Stimulated activated effector memory CD8-positive, alpha-beta T cell treated with anti-CD3 and anti-CD28 coated beads, Interleukin-12 subunit alpha, Interleukin-12 subunit beta, amount 100 ng/mL, for 72 hours (primary cell): ENCODE data around the gene FBXW4.

ENCODE experiments used
- ATAC-seq: fragments of 150-1000 bp; cut with Tn5 transposase; 2 replicates; pipeline ENCODE4 v1.10.0; 2021
- DNase-seq, 2 donors: peaks; one replicate each; pipeline ENCODE4 v3.0.0; 2021 to 2022; ENCODE audit warnings: low spot score in 2 of 2
- H3K27ac Mint-ChIP-seq: one replicate; pipeline ENCODE4 v1.8.0; 2022; ENCODE audit warnings: mild to moderate bottlenecking, mixed read lengths
- H3K36me3 Mint-ChIP-seq: one replicate; pipeline ENCODE4 v1.8.0; 2022; ENCODE audit warnings: mild to moderate bottlenecking, mixed read lengths
- H3K4me1 Mint-ChIP-seq: one replicate; pipeline ENCODE4 v1.8.0; 2022; ENCODE audit warnings: mixed read lengths
- H3K4me3 Mint-ChIP-seq: one replicate; pipeline ENCODE4 v1.8.0; 2022; ENCODE audit warnings: mild to moderate bottlenecking, mixed read lengths
- H3K9me3 Mint-ChIP-seq: one replicate; pipeline ENCODE4 v1.8.0; 2022; ENCODE audit warnings: mixed read lengths

Gene FBXW4

DNA sequence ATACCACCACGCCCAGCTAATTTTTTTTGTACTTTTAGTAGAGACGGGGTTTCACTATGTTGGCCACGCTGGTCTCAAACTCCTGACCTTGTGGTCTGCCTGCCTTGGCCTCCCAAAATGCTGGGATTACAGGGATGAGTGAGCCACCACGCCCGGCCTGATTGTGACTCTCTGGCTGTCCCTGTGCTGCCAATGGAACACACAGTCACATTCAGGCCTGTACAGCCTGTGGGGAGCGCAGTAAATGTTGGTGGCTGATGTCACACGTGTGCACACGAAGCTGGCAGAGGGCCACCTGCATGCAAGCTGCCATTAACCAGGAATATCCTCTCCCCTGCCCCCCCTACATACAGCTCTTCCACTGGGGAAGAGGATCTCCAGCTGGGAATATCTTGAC lies 129.0 kb downstream of the FBXW4 start:
- DNase-seq (no peak), ATAC-seq (no peak)
- Mint-ChIP-seq H3K27ac (no peak overlapping the region), H3K4me3 (no peak overlapping the region), H3K4me1 (peaks cover 30% of the 10 kb centered on the region), H3K9me3 (no peaks in the 10 kb centered on the region), H3K36me3 (peaks cover 5% of the 10 kb centered on the region)

DNA sequence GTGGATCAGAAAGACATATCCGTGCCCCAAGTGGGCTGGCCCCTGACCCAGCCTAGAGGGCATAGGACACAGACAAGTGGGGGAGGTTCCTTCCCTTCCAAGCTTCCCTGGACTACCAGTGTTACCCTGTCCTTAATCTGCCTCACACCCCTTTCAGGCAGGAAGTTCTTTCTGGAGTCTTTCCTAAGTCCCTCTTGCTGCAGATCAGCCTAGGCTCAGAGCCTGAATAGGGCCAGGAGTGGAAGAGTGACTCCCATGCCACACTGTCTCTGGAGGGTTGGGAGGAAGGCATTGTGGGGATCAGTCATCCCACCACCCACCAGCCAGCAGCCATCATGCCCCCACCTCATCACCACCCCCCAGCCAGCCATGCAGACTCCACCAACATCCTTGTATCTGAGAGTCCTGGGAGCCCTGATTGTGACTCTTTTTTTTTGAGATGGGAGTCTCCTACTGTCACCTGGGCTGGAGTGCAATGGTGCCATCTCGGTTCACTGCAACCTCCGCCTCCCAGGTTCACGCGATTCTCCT lies 129.5 kb downstream of the FBXW4 start:
- Mint-ChIP-seq H3K9me3 (no peaks in the 10 kb centered on the region), H3K36me3 (peaks cover 5% of the 10 kb centered on the region), H3K4me1 (peaks cover 30% of the 10 kb centered on the region), H3K4me3 (no peak overlapping the region), H3K27ac (no peak overlapping the region)
- DNase-seq (no peak), ATAC-seq (no peak)

DNA sequence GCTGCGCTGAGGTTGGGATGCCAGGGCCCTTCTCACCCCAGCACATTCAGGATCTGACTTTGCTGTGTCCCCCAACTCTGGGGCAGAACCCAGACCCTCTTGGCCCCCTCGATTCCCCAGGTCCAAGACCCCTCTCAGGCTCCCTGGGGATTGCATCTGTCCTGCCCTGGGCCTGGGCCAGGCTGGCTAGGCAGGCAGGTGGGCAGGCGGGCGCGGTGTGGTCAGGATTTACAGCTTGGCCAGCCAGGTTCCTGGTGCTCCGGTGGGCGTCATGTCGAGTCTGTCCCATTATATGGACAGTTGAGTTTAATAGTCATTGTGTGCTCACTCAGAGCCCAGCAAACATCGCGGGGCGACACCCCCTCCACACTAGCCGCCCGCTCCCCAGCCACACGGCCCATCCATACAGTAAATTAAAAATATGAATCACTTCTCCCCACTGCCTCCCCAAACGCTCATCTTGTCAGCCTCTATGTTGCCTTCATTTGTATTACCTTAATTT lies 130.4 kb downstream of the FBXW4 start:
- ATAC-seq (no peak), DNase-seq (no peak)
- no peaks in the 10 kb centered on the region for H3K9me3 Mint-ChIP-seq
- H3K36me3 Mint-ChIP-seq, result no peaks in the 10 kb centered on the region
- H3K27ac Mint-ChIP-seq, result no peak overlapping the region
- peaks cover 30% of the 10 kb centered on the region for H3K4me1 Mint-ChIP-seq
- H3K4me3 Mint-ChIP-seq, result no peak overlapping the region

DNA sequence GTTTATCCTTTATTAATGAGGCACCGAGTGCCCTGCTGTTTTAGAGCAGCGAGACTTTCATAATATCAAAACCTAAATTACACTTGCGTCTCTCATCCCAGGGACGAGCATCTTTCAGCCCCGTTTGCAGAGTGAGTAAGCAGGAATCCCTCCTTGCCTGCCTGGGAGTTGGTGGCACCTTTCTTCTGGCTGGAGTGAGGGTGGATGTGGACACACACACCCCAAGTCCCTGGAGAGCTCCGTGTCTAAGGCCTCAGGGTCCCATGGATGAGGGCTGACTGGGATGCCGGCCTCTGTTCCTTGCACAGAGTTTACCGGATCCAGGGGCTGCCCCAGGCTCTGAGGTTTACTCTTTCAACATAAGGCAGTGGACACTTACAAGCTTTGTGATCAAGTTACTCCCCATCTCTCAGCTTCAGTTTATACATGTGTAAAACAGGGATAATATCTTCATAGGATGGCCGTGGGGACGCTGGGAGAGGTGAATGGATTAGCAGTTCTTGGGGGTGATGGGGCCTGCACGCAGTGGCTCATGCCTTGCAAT lies 131.4 kb downstream of the FBXW4 start:
- H3K27ac Mint-ChIP-seq, result no peak overlapping the region
- H3K36me3 Mint-ChIP-seq, result no peaks in the 10 kb centered on the region
- H3K4me3 Mint-ChIP-seq, result no peak overlapping the region
- DNase-seq (no peak), ATAC-seq (no peak)
- no peaks in the 10 kb centered on the region for H3K9me3 Mint-ChIP-seq
- H3K4me1 Mint-ChIP-seq, result peaks cover 36% of the 10 kb centered on the region

DNA sequence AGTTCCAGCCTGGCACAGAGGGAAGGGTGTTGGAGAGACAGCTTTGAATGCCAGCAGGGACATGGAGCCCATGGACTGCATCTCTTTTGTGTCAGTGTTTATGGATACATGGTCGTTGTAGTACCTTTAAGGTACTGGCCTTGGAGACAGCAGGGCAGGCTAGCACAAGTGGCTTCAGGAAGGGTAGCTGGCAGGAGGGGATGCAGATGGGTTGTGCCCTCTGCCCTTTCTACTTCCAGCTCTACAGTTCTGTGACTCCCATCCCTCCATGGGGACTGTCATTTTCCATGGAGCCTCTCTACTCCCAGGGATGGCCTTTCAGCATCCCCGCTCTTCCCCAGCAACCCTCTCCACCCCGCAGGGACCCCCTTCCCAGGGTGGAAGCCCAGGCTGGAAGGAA lies 132.0 kb downstream of the FBXW4 start:
- Mint-ChIP-seq H3K27ac (no peak overlapping the region), H3K36me3 (no peaks in the 10 kb centered on the region), H3K9me3 (no peaks in the 10 kb centered on the region), H3K4me3 (no peak overlapping the region), H3K4me1 (peaks cover 41% of the 10 kb centered on the region)
- DNase-seq (no peak), ATAC-seq (no peak)

DNA sequence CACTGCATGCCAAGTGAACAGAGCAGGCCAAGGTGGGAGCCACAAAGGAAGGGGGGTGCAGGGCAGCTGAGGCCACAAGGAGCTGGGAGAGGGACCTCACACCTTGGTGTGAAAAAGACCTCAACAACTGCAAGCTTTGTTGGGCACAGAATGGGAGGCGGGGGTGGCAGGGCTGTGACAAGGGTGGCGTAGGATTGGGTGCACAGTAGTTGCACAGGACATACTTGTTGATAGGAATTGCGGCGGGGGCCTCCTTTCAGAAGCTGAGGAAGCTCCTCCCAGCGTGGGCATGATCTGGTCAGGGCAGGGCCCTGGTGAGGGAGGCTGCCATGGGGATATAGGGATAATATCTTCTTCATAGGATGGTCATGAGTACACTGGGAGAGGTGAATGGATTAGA lies 132.7 kb downstream of the FBXW4 start:
- no peak for ATAC-seq
- Mint-ChIP-seq H3K4me1 (peaks cover 42% of the 10 kb centered on the region), H3K36me3 (no peaks in the 10 kb centered on the region), H3K27ac (no peak overlapping the region), H3K9me3 (no peaks in the 10 kb centered on the region), H3K4me3 (no peak overlapping the region)
- no peak for DNase-seq

DNA sequence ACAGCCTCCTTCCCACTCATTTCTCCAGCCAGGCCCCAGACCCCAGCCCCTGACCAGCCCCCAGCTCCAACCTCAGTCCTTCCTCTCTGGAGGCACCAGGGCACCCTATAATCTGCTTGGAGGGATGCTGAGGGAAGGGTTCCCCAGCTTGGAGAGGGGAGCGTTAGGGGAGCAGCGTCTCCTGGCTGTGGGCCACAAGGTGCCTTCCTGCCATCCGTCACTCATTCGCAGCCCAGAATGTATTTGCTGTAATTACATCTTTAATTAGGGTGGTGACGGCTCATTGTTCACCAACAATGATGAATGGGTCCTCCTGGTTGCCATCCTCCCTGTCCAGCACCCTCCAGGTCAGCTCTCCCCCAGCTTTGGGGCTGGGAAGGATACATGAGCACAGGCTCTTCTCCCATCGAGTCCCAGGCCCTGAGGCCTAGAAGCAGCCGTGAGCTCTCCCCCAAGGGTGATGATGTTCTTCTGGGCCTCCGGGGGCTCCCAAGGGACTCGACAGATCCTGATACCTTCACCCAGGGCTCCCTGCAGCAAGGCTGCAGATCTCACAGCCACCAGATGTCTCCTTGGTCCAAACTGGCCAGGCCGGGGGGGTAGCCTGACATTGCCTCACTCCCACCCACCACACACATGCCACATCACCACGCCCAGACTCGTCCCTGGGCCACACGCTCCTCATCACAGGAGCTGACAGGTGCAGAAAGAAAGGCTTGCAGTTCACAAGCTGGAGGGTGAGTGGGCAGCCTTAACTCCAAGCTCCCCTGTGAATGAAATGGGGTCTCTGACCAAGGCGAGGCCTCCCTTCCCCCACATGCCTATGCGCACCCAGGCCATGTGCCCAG lies 133.7 kb downstream of the FBXW4 start:
- Mint-ChIP-seq H3K9me3 (no peaks in the 10 kb centered on the region), H3K4me1 (peaks cover 35% of the 10 kb centered on the region), H3K4me3 (no peak overlapping the region), H3K36me3 (no peaks in the 10 kb centered on the region), H3K27ac (no peak overlapping the region)
- no peak for DNase-seq
- no peak for ATAC-seq
